PC-3 (cell line): Measurements from ENCODE around the gene CACNA1D.

Source experiments
- EZH2 ChIP-seq: fragments of 300-600 bp; sonication (generic); IDR thresholded peaks from one replicate; pipeline ENCODE4 v1.6.1; 2017; ENCODE audit warnings: antibody characterized with exemption, mild to moderate bottlenecking, low read length; ENCODE audit not compliant: unreplicated experiment
- TF ChIP-seq, protein P1 (sequence below): fragments of 300-600 bp; sonication (generic); conservative IDR thresholded peaks from 2 replicates; pipeline ENCODE4 v1.5.1; 2017; ENCODE audit warnings: antibody characterized with exemption, low read depth, mild to moderate bottlenecking, low read length

DNA sequence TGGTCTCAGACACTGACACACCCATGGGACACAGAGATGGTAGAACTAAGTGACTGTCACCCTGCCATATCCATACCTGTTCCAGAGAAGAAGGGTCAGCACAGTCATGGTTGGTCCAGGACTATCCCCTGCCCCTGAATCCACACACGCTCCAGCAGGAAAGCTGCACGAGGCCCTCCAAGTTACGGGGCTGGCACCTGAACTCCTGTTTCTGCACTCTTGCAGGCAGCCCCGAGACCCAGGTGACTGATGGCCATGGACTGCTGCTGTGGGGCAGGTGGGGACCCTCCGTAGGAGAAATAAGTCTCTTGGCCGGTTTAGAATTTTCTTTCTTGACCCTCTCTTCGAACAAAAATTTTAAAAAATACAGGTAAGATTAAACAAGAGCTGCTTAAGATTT lies 321.2 kb downstream of the CACNA1D start:
- TF ChIP-seq, protein P1, sequence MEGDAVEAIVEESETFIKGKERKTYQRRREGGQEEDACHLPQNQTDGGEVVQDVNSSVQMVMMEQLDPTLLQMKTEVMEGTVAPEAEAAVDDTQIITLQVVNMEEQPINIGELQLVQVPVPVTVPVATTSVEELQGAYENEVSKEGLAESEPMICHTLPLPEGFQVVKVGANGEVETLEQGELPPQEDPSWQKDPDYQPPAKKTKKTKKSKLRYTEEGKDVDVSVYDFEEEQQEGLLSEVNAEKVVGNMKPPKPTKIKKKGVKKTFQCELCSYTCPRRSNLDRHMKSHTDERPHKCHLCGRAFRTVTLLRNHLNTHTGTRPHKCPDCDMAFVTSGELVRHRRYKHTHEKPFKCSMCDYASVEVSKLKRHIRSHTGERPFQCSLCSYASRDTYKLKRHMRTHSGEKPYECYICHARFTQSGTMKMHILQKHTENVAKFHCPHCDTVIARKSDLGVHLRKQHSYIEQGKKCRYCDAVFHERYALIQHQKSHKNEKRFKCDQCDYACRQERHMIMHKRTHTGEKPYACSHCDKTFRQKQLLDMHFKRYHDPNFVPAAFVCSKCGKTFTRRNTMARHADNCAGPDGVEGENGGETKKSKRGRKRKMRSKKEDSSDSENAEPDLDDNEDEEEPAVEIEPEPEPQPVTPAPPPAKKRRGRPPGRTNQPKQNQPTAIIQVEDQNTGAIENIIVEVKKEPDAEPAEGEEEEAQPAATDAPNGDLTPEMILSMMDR = no peak
- TF ChIP-seq EZH2 = no peak
